HCT116 (cell line): ENCODE results near the gene DNAJC7. TPM values are rescaled to one million over a fixed set of nuclear protein-coding genes. Genes with fewer than 3 reads are reported as not detected.

ENCODE experiments used
- ATAC-seq: fragments of 200-7000 bp; cut with Tn5 transposase; 2 replicates; pipeline ENCODE4 v1.9.1; 2020; ENCODE audit warnings: mild to moderate bottlenecking, moderate library complexity
- BruUV-seq: library from RNA; stranded (reverse); fragments of 400-500 nt; replicated peaks from 2 replicates; lab custom pipeline; 2021; lab: Mats Ljungman, UMichigan
- CTCF ChIA-PET: fragments of 300-600 bp; sonication (Branson Sonifier 250); formaldehyde crosslinking; loops from one replicate; lab custom pipeline; 2021; ENCODE audit warnings: antibody characterized with exemption; lab: Charles Lee
- POLR2A ChIA-PET: fragments of 300-600, 350-600 bp; sonication (Branson Sonifier 250); formaldehyde crosslinking; loops from one replicate; lab custom pipeline; 2021; ENCODE audit warnings: antibody characterized with exemption; lab: Charles Lee
- RAD21 ChIA-PET, 2 experiments: fragments of 300-600 bp; sonication (Branson Sonifier 250); formaldehyde crosslinking; loops; one replicate each; lab custom pipeline; 2023; ENCODE audit warnings: low total read pairs in 2 of 2; ENCODE audit not compliant: uncharacterized antibody in 2 of 2, unreplicated experiment in 2 of 2, low non-redundant PET in 1 of 2; lab: Charles Lee
- DNase-seq: peaks from one replicate; pipeline ENCODE4 v3.0.0-alpha.2; 2010; ENCODE audit warnings: low read depth, low spot score
- H2AFZ ChIP-seq: fragments of 200-600 bp; shearing (Covaris generic), sonication (generic); 2 replicates; pipeline ENCODE4 v1.6.1; 2017; ENCODE audit warnings: low read depth, mixed run types, mixed read lengths, antibody characterized with exemption, low read length; ENCODE audit not compliant: poor library complexity, severe bottlenecking
- H3K27ac ChIP-seq: 2 replicates; pipeline ENCODE4 v1.5.1; 2012; ENCODE audit warnings: low read depth, low read length
- H3K27me3 ChIP-seq: fragments of 200-600 bp; sonication (generic); 2 replicates; pipeline ENCODE4 v1.6.1; 2016; ENCODE audit warnings: mixed run types, low read length, mixed read lengths; ENCODE audit not compliant: insufficient read depth
- H3K36me3 ChIP-seq, 2 experiments: fragments of 200-500 bp in 1 of 2; fragments of 200-600 bp in 1 of 2; sonication (Bioruptor generic) in 1 of 2; sonication (generic) in 1 of 2; 2 replicates each; pipeline versions ENCODE4 v1.5.1 to v1.6.1; 2014 to 2016; ENCODE audit warnings: low read length in 2 of 2, inconsistent platforms in 1 of 2, mixed read lengths in 1 of 2, mixed run types in 1 of 2; ENCODE audit not compliant: insufficient read depth in 2 of 2, control insufficient read depth in 1 of 2
- H3K4me1 ChIP-seq, 2 experiments: fragments of 200-600 bp in 1 of 2; sonication (generic) in 1 of 2; 2 replicates each; pipeline versions ENCODE4 v1.5.1 to v1.6.1; 2012 to 2017; ENCODE audit warnings: low read length in 2 of 2, inconsistent platforms in 1 of 2, mild to moderate bottlenecking in 1 of 2, mixed read lengths in 1 of 2, mixed run types in 1 of 2, moderate library complexity in 1 of 2; ENCODE audit not compliant: insufficient read depth in 2 of 2, control insufficient read depth in 1 of 2
- H3K4me2 ChIP-seq: fragments of 200-600 bp; sonication (generic); 2 replicates; pipeline ENCODE4 v1.6.1; 2017; ENCODE audit warnings: mixed run types, low read length, mixed read lengths
- H3K4me3 ChIP-seq, 2 experiments: fragments of 200-600 bp in 1 of 2; sonication (generic) in 1 of 2; replicated peaks in 1 of 2; 2 replicates each; pipeline ENCODE4 v1.5.1; 2011 to 2016; ENCODE audit warnings: low read length in 2 of 2, control low read depth in 1 of 2, low read depth in 1 of 2, mild to moderate bottlenecking in 1 of 2, mixed read lengths in 1 of 2, mixed run types in 1 of 2
- H3K79me2 ChIP-seq: fragments of 200-600 bp; sonication (generic); 2 replicates; pipeline ENCODE4 v1.6.1; 2017; ENCODE audit warnings: mild to moderate bottlenecking, mixed run types, low read length, moderate library complexity, mixed read lengths; ENCODE audit not compliant: insufficient read depth
- H3K9ac ChIP-seq: fragments of 200-600 bp; sonication (generic); 2 replicates; pipeline ENCODE4 v1.6.1; 2016; ENCODE audit warnings: low read length, mixed read lengths
- H3K9me2 ChIP-seq: fragments of 200-600 bp; sonication (generic), shearing (Covaris generic); 2 replicates; pipeline ENCODE4 v1.6.1; 2017; ENCODE audit warnings: mixed run types, mild to moderate bottlenecking, moderate library complexity; ENCODE audit not compliant: insufficient read depth
- H3K9me3 ChIP-seq, 2 experiments: fragments of 200-500 bp in 1 of 2; fragments of 200-600 bp in 1 of 2; sonication (Bioruptor generic) in 1 of 2; sonication (generic) in 1 of 2; 2 replicates each; pipeline ENCODE4 v1.6.1; 2014 to 2017; ENCODE audit warnings: low read length in 2 of 2, mixed read lengths in 2 of 2, inconsistent platforms in 1 of 2, low read depth in 1 of 2, mild to moderate bottlenecking in 1 of 2, mixed run types in 1 of 2, moderate library complexity in 1 of 2; ENCODE audit not compliant: control insufficient read depth in 1 of 2, insufficient read depth in 1 of 2
- H4K20me1 ChIP-seq: fragments of 200-600 bp; sonication (generic), shearing (Covaris generic); 2 replicates; pipeline ENCODE4 v1.6.1; 2017; ENCODE audit warnings: mixed run types, mild to moderate bottlenecking, moderate library complexity; ENCODE audit not compliant: insufficient read depth
- ATF3 ChIP-seq: IDR thresholded peaks from 2 replicates; pipeline ENCODE4 v1.6.1; 2012
- CBX3 ChIP-seq: IDR thresholded peaks from 2 replicates; pipeline ENCODE4 v1.6.1; 2012; ENCODE audit warnings: low read depth
- EGR1 ChIP-seq: IDR thresholded peaks from 2 replicates; pipeline ENCODE4 v1.6.1; 2012; ENCODE audit warnings: low read depth
- ELF1 ChIP-seq: IDR thresholded peaks from 2 replicates; pipeline ENCODE4 v1.6.1; 2012; ENCODE audit warnings: low read depth, borderline replicate concordance
- EZH2 ChIP-seq: fragments of 200-600 bp; sonication (generic); IDR thresholded peaks from 2 replicates; pipeline ENCODE4 v1.6.1; 2017; ENCODE audit warnings: antibody characterized with exemption, mixed run types
- EZH2phosphoT487 ChIP-seq: fragments of 200-600 bp; IDR thresholded peaks from 2 replicates; pipeline ENCODE4 v1.6.1; 2018; ENCODE audit warnings: antibody characterized with exemption, borderline replicate concordance
- FOSL1 ChIP-seq: IDR thresholded peaks from 2 replicates; pipeline ENCODE4 v1.6.1; 2012; ENCODE audit warnings: low read depth
- JUND ChIP-seq: IDR thresholded peaks from 2 replicates; pipeline ENCODE4 v1.6.1; 2012
- MAX ChIP-seq: IDR thresholded peaks from 2 replicates; pipeline ENCODE4 v1.6.1; 2012
- POLR2A ChIP-seq: IDR thresholded peaks from 2 replicates; pipeline ENCODE4 v1.7.0; 2011; ENCODE audit warnings: borderline replicate concordance; ENCODE audit not compliant: insufficient read depth, insufficient read length; ENCODE audit errors: extremely low read depth
- POLR2AphosphoS5 ChIP-seq: IDR thresholded peaks from 2 replicates; pipeline ENCODE4 v1.6.1; 2011; ENCODE audit warnings: mild to moderate bottlenecking, low read depth, low read length, moderate library complexity
- RAD21 ChIP-seq: IDR thresholded peaks from 2 replicates; pipeline ENCODE4 v1.6.1; 2012; ENCODE audit warnings: low read depth, mild to moderate bottlenecking
- SIN3A ChIP-seq: IDR thresholded peaks from 2 replicates; pipeline ENCODE4 v1.6.1; 2012; ENCODE audit warnings: low read depth
- SRF ChIP-seq: IDR thresholded peaks from 2 replicates; pipeline ENCODE4 v1.6.1; 2012; ENCODE audit warnings: low read depth
- TCF7L2 ChIP-seq: IDR thresholded peaks from 2 replicates; pipeline ENCODE4 v1.7.0; 2011; ENCODE audit warnings: borderline replicate concordance, inconsistent platforms; ENCODE audit not compliant: insufficient read depth, insufficient read length; ENCODE audit errors: extremely low read depth
- YY1 ChIP-seq: IDR thresholded peaks from 2 replicates; pipeline ENCODE4 v1.6.1; 2011; ENCODE audit warnings: low read length, low read depth, moderate library complexity, mild to moderate bottlenecking; ENCODE audit not compliant: insufficient replicate concordance; ENCODE audit errors: extremely low read depth
- ZBTB33 ChIP-seq: IDR thresholded peaks from 2 replicates; pipeline ENCODE4 v1.6.1; 2011; ENCODE audit warnings: mild to moderate bottlenecking, low read length, moderate library complexity; ENCODE audit not compliant: insufficient replicate concordance; ENCODE audit errors: extremely low read depth
- ZFX ChIP-seq: fragments of 450-650 bp; IDR thresholded peaks from 2 replicates; pipeline ENCODE4 v1.6.1; 2017
- ZNF274 ChIP-seq: fragments of 200-500 bp; sonication (Bioruptor generic); IDR thresholded peaks from 2 replicates; pipeline ENCODE4 v1.6.1; 2014; ENCODE audit warnings: mild to moderate bottlenecking, low read depth, low read length, inconsistent platforms
- intact Hi-C: fragments of 100-400 bp; cut with micrococcal nuclease; formaldehyde crosslinking; loops from 2 replicates; pipeline ENCODE4 v1.10.0; 2022
- total RNA-seq: library from RNA; stranded (reverse); gene quantifications from one replicate; pipeline ENCODE4 v1.2.1, GENCODE V29; 2021; ENCODE audit not compliant: unreplicated experiment

DNAJC7 gene
- total RNA-seq, 1 experiment from 2014 or later = 113 TPM

- H3K4me3 ChIP-seq = no peak overlapping the region
- no peaks in the 10 kb centered on the region for H3K9me2 ChIP-seq
- no peak for ATAC-seq
- H4K20me1 ChIP-seq = no peaks in the 10 kb centered on the region
- no peak overlapping the region for H3K27ac ChIP-seq
- H2AFZ ChIP-seq = no peak overlapping the region
- POLR2A ChIA-PET = no interaction called here
- H3K9me3 ChIP-seq = no peaks in the 10 kb centered on the region
- no peak for DNase-seq
- CTCF ChIA-PET = no interaction called here
- no peaks in the 10 kb centered on the region for H3K27me3 ChIP-seq
- RAD21 ChIA-PET = no interaction called here
- no peak overlapping the region for H3K9ac ChIP-seq
- no peaks in the 10 kb centered on the region for H3K79me2 ChIP-seq
- intact Hi-C loops = no loop called here
- no peaks in the 10 kb centered on the region for H3K36me3 ChIP-seq
- no peak for TF ChIP-seq YY1
- TF ChIP-seq POLR2AphosphoS5 = no peak
- TF ChIP-seq SRF = no peak
- no peak for TF ChIP-seq ZNF274
- TF ChIP-seq, all 23 proteins: peak for 0
- Histone ChIP-seq H3K4me2 (no peak overlapping the region), H3K4me1 (peaks cover 0 to under 1% of the 10 kb centered on the region in 2 experiments; a peak in 1 of 4 replicates)
- no TSS peak for BruUV-seq
These were observed 16.8 kb upstream of the DNAJC7 start for GRCh38 chr17:42034059-42034458.

GRCh38 chr17:42031584-42031983, 14.3 kb upstream of the DNAJC7 start:
- H3K9me3 ChIP-seq = no peaks in the 10 kb centered on the region
- H3K4me3 ChIP-seq = no peak overlapping the region
- RAD21 ChIA-PET = no interaction called here
- intact Hi-C loops = no loop called here
- no peak overlapping the region for H2AFZ ChIP-seq
- no peaks in the 10 kb centered on the region for H3K79me2 ChIP-seq
- H4K20me1 ChIP-seq = no peaks in the 10 kb centered on the region
- no TSS peak for BruUV-seq
- no peak for ATAC-seq
- H3K4me1 ChIP-seq = peaks cover 0 to 10% of the 10 kb centered on the region in 2 experiments; a peak in 1 of 4 replicates
- H3K9me2 ChIP-seq = no peaks in the 10 kb centered on the region
- H3K36me3 ChIP-seq = no peaks in the 10 kb centered on the region
- H3K4me2 ChIP-seq = no peak overlapping the region
- TF ChIP-seq POLR2A (no peak), SIN3A (no peak), RAD21 (no peak), ATF3 (no peak), ZBTB33 (no peak), FOSL1 (no peak), ZNF274 (no peak), ELF1 (no peak), MAX (no peak), TCF7L2 (no peak), SRF (no peak), JUND (no peak), POLR2AphosphoS5 (no peak), ZFX (no peak), YY1 (no peak), EZH2 (no peak), CBX3 (no peak), EZH2phosphoT487 (no peak), EGR1 (no peak)
- TF ChIP-seq, all 23 proteins: peak for 0
- POLR2A ChIA-PET = interaction anchor here (1.3 kb wide), 1 partner anchor 8 kb away, joined by 3 read pairs; no protein-coding TSS in a partner anchor
- no peak overlapping the region for H3K27ac ChIP-seq
- no peak for DNase-seq
- no peaks in the 10 kb centered on the region for H3K27me3 ChIP-seq
- H3K9ac ChIP-seq = no peak overlapping the region
- CTCF ChIA-PET = interaction anchor here (1.3 to 1.4 kb wide), 2 partner anchors 8 to 12 kb away, joined by 4 to 5 read pairs; partner anchors contain the start of gene NKIRAS2
